NCI-H748 (cell line): Measurements from ENCODE around the gene SRC.

Experiments
- DNase-seq: peaks from one replicate; lab custom pipeline; 2025; ENCODE audit not compliant: unreplicated experiment; lab: John Stamatoyannopoulos, UW

SRC gene

DNA sequence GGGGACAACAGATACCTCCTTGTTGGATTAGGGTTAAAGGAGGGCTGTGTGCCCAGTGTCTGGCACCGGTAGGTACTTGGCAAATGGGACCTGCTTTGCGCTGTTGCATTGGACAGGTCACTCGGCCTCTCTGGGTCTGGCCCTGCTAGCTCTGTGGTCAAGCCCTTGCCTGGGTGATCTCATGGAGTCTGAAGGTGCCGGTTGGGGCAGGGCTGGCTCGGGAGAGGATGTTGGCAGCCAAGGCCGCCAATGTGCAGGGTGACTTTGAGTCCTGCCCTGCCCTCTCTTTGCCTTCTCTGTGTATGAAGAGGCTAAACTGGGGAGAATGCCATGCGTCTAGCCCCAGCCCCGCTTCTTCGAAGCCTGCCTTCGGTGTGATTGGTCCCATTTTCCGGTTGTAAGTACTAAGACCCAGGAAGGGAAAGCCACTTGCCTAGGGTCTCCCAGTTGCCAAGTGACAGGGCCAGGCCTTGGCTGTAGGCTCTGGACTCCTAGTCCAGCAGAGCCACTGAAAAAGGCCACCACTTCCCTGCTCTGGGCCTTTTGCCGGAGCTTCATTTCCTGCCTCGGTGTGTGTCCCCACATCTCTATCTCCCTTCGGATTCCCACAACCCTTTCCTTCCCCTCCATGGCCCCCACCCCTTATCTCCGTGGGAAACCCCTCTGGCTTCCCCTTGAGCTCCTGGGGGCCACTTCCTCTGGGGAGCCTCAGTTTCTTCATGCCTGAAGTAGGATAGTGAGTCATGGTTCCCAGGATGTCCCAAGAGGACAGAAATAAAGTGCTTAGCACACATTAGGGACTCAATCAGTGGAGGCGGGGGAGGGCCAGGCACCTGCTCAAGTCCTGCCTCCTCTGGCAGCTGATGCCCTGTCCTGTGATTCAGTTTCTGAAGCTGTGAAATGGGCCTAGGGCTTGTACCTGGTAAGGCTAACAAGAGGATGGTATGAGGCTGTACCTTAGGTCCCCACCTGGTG lies 3.9 kb downstream of the SRC start:
- no peak for DNase-seq

DNA sequence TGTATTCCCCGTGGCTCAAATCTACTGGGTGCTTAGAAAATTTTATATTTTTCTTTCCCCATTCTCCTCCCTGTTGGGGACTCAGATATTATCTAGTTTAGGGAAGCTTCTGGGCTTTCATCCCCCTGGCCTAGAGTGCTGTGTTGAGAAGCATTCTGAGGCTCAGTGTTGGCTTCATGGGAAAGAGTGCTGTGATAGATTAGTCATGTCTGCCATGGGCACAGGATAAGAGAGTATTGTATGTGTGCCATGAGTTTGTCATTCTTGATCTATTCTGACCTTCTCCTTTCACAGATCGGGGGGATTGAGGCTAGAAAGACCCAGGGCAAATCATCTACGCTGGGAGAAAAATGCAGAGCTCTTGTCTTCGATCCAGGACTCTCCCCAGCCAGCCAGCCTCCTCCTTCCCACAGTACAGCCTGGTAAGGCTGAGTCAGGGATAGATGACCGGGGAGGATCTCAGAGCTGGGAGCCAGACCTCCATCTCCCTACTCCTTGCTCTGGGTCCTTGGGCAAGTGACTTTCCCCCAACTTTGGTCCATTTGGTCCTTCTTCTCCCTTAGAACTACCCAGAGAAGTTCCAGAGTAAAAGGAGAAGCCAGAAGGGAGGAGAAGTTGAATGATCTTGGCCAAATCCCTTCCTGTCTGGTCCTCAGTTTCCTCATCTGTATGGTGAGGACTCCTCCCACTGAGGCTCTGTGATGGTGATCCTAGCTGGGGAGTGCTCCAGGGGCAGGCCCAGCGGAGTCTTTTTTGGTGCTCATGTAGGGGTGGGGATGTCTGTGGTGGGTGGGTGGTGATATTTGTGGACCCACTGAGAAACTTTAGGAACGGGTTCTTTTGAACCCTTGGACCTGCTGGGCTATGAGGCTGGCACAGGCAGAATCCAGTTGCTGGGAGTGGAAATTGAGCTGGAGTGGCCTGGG lies 5.0 kb downstream of the SRC start:
- no peak for DNase-seq

DNA sequence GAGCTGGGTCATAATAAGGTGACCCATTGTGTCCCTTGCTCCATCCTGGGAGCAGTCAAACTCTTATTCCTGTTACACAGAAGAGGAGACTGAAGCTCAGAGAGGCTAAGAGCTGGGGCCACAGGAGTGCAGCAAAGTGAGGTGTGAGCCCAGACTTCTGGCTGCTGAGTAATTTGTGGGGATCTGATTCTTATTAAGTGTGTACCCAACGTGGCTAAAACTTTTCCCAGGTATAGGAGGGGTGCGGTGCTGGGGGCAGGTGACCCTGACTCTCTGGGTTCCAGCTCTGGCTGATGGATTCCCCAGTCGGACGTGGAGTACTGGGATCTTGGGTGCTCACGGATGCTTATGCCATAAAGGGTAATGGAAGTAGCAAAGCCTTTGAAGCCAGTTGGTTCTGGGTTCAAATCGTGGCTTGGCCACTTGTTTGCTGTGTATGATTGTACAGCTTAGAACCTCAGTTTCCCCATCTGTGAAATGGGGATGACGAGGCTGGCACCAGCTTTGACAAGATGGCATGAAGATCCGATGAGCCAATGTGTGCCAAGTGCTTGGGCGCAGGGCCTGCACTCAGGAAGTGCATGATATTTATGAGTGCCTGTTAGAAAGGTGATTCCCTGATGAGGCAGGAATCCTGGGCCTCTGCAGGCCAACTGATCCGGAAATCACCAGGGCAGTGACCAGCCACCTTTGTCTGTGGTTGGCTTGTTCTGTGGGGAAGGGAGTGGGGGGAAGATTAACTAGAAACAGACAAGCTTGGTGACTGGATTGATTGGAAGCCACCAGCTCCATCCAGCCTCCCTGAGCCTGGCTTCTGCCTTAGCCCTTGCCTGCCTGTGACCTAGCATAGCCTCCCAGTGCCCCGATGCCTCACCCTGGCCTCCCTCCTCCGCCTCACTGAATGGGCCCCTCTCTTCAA lies 6.0 kb downstream of the SRC start:
- no peak for DNase-seq

DNA sequence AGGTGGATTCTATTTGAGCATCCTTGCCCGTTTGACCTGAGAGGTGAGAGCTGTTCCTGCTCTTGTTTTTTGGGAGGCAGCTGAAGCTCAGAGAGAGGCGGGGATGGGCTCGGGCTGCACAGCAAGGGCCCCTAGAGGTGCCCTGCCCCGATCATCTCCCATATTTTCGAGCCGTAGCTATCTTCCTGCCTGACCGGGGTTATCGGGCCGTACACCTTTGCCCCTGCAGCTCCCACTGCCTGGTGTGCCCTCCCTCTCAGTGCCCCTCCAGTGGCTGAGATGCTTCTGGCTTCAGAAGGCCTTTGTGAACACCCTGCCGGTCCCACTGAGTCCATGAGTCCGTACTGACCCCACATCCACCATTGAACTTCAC lies 6.7 kb downstream of the SRC start:
- DNase-seq, result no peak

DNA sequence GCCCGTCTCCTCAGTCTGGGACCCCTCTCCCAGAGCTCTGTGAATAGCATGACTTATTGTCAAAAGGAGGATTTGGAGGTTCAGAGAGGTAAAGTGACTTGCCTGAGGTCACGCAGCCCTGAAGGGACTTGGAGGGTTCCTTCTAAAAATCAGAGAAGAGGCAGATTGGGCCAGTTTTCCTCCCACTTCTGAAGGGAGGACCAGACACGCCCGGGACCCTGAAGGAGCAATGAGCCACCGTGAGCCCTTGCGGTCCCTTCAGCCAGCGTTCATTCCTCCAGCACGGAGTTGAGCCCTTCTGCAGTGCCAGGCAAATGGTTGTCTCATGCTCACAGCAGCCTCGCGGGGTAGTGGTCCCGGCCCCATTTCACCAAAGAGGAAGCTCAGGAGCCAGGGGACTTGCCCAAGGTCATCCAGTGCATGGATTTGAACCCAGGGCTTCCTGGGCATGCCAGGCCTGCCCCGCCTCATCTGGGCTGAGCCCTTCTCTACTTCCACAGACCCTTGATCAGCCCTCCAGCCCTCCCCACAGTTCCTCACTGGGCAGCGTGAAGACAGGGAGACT lies 7.4 kb downstream of the SRC start:
- DNase-seq, result no peak

DNA sequence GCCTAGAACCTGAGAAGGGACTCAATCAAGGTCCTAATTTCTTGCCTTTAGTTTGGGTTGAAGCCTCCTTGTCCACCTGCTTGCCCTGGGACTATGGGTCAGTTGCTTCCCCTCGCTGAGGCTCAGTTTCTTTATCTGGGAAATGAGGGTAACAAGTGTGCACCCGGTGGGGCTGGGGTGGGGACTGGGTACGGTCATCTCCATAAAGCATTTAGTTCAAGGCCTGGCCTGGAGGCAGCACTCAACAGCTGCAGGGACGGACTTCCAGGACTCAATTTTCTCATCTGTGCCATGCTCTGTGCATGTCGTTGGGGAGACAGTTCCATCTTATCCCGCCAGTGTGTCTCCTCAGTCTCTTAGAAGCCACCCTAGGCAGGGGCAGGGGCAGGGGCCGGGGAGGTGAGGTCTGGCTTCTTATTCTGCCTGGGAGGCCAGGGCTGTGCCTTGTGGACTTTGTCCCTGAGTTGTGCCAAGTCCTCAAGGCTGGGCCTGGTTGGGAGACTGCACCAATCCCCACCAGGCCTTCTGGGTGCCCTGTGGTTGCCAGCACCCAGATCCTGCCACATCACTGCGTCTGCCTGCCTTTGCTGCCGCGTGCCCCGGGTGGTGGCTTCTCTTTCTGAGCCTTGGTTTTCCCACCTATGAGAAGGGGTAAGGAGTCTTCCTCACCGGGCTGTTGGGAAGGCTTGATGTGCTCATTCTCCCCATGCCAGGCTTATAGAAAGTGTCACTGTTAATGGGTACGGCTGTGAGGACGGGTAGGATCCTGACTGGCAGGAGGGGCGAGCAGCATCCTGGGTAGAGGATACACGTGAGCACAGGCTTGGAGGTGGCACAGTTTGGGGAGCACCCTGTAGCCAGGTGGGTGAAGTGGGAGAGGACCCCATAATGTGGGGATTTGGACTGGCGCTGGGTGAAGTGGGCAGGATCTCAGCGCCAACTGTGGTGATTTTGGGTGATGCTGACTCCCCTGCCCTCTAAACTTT lies 8.6 kb downstream of the SRC start:
- no peak for DNase-seq

DNA sequence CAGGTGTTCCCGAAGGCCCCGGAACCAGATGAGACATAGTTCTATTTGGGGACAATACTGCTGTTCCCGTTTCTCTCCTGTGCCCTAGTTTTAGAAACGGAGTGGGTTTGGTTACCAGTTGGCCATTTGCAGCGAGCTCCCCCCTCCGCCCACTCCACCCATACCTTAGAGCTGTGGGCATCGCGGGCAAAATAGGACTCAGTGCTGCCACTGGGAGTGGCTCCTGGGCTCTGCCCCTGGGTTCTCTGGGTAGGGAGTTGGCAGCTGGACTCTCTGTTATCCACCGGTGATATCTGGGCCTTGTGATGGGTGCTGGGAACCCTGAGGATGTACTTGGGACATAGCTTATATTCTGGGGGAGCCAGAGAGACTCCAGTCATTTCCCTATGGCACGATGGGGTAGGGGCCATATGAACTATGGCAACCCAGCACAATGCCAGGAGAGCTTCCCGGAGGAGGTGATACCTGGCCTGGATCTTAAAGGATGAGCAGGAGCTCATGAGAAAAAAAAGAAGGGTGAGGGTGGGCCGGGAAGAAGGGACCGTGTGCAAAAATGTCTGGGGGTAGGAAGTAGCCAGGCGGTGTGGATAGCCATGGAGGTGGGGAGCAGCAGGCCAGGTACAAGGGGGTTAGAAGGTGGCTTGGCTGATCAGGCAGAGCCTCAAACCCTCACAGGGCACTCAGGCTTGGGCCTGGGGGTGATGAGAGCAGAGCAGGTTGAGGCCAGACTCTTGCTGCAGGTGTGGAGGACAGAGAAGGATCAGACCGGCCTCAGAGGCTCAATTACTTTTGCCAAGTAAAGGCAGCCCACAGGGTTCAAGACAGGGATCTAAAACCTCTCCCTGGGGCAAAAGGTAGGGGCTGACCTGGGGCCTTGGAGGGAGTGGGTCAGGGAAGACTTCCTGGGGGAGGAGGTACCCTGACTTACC lies 9.6 kb downstream of the SRC start:
- no peak for DNase-seq

DNA sequence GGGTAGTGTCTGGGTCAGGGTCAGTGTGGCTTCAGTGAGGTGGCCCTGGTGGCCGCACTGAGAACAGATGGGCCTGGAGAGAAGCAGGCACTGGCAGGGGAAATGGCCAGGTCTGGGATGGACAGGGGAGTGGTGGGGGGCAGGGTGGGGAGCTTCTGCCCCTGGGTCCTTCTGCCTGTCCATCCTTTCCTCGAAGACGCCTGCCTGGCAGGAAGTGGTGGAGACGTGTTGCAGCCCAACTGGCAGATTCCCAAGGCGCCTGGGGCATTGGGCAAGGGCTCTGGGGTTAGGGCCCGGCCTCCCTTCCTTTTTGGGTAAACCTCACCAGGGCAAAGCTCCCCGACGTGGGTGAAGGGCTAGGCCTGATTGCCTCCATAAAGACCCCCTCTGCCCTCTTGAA lies 10.4 kb downstream of the SRC start:
- no peak for DNase-seq

DNA sequence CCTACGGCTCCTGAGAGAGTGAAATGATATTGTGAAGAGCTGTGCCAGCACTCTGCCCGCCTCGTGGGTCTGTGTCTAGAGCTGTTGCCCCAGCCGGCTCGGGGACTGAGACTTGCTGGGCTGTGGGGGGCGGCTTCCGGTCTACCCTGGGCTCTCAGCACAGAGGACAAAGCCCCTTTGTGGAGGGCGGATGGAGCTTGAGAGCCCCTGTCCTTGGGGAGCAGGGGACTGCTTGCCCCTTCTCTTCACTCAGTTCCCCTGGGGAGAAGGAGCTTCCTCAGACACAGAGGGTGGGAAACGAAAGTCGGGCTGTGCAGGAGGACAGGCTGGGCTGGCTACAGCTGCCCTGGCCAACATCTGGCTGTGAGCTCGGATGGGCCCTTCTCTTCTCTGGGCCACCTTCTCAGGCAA lies 11.0 kb downstream of the SRC start:
- DNase-seq, result no peak

DNA sequence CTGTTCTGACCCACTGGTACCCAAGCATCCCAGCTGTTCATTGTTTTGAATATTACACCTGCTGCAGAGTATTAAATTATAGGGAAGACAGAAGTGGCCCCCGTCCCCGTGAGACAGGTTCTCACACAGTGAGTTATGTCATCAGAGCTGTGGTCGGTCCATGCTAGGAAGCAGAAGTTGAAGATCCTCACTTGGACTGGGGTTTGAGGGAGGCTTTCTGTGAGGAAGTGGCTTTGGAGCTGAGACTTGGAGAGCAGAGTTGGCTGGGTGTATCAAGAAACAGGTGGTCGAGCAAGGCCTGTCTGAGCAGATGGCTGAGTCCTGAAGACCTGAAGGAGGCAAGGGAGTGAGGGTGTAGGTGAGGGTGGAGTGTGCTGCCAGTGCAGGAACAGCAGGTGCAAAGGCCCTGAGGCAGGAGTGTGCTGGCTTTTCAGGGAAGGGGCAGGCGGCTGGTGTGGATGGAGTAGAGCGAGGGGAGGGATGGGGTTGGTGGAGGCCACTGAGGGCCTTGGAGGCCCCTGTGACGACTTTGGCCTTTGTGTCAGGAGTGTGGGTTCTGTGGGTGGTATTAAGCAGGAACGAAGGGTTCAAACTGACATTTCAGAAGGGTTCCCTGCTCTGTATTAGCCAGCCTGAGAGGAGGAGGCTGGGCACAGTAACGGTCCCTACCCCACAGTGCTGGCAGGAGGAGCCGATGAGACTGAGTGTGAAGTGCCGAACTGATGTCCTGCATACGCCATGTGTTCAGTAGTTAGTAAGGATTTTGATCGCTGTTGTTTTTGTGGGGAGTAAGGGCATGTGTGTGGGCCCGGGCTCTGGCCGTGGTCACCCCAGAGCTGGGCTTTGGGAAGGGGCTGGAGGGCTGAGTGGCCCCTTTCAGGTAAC lies 11.8 kb downstream of the SRC start:
- no peak for DNase-seq

DNA sequence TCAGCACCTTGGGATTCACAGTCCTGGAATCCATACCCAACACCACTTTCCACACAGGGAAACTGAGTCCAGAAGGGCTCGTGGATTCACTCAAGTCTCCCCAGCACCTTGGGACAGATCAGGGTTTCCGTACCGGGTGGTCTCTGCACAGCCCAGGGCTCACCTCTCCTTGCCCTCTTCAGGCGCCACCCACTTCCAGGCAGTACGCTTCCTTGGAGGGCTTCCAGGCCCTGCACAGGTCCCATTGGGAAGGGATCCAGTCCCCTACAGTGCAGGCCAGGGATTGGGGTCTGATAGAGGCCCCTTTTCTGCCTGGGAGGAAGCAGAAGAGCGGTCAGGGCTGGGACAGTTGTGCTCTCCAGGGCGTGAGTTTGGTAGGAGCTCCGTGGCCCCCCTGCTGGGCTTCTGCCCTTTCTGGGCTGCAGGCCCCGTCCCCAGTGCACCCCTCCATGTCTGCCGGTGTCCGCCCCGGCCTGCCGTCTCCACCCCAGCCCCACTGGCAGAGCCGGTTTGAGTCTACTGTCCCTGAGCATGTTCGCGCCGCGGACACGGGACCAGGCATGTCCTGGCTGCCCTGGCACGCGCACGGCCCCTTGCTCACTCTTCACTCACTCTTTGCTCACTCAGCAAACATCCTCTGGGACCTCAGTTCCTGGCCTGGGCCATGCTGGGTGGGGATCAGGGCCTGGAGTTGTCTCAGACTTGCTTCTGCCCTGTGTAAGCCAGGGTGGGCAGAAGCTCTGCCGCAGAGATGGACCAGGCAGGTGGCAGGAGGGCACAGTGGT lies 12.6 kb downstream of the SRC start:
- DNase-seq, result no peak

DNA sequence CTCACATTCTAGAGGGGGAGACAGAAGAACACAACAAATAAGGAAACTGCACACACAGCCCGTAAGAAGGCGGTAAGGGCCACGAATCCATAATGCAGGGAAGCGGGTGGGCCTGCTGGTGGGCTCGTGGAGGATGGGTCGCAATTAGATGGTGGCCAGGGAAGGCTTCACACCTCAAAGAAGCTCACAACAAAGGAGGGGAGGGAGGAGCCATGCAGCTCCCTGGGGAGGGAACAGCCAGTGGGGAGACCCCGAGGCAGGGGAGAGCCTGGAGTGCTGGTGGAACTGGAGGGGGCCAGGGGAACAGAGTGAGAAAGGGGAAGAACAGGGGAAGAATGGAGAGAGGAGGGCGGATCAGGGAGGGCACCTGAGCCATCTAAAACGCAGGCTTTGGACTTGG lies 13.4 kb downstream of the SRC start:
- no peak for DNase-seq

DNA sequence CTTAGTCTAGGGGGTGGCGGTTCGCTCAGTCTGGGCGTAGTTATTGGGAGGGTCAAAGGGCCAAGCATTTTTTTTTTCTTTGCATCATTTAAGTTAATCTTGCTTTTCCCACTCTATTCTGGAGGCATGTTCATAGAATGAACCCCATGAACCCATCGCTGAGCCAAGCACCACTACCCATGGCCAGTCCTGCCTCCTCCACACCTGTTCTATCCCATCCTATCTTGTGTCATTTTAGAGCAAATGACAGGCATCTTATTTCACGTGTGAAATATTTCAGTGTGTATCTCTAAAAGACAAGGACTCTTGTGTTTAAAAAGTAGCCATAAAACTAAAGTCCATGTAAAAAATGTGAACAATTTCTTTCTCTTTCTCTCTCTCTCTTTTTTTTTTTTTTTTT lies 13.9 kb downstream of the SRC start:
- DNase-seq, result no peak

DNA sequence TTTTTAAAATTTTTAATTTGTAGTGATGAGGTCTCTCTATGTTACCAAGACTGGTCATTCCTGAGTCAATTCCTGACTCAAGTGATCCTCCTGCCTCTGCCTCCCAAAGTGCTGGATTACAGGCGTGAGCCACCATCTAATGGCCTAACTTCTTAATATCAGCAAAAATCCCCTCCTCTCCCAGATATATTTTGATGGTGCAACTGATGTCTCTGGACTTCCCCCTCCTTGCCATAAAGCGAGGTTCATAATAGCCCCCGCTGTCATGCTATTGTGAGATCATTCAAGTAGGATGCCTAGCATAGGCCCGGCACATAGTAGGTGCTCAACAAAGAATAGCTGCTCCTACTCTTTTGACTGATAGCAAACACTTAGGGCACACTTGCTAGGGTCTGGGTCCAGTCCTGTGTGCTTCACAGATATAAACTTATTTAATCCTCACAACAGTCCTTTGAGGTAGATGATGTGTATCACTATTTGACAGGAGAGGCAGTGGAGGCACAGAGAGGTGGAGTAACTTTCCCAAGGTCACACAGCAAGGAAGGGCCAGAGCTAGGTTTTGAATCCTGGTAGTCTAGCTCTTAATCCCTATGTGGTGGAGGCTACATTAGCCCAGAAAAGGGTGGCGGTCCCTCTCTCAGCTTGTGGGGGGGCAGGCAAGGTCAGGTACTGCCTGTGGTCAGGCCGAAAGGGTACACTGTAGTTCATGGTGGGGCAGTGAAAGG lies 14.6 kb downstream of the SRC start:
- no peak for DNase-seq

DNA sequence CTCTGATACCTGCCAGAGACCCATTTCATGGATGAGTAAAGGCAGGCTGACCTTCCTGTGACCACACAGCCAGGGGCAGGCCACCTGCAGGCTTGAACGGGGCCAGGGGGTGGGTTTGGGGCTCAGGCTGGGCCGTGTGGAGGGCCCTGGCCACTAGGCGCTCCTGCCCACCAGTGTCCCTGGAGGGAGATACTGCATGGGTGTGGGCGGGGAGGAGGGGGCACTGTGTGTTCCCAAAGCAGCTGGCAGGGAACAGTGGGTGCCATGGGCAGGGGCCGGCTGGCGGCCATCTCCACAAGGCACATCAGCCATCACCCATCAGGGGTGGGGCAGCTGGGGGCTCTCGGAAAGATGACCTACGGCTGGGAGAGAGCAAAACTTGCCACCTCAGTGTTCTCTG lies 15.4 kb downstream of the SRC start:
- DNase-seq, result no peak

DNA sequence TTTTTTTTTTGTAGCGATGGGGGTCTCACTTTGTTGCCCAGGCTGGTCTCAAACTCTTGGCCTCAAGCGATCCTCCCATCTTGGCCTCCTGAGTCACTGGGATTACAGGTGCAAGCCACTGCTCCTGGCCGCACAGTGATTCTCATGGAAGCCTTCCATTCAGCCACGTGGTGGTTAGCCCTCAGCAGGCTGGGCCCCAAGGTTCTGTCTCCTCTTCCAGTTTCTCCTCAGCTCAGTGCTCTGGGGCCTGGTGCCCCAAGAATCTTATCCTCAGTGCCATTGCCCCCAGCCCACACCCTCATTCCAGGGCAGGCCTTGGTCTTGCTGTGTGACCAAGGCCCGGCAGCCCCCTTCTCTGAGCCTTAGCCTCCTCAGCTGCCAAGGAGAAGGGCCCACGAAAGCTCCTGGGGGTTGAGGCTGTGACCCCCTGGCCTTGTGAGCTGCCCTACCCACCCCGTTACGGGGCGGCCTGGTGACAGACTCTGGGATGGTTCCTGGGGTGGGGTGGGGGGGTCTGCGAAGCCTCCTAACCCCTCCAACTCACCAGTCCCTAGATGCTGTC lies 16.4 kb downstream of the SRC start:
- DNase-seq, result no peak
